ENCODE results near the gene FKBP9. TPM values are rescaled to one million over a fixed set of nuclear protein-coding genes. Genes with fewer than 3 reads are reported as not detected.
A peak's percentile ranks its signal among the peaks of the same experiment; 100 is the strongest.

FKBP9 gene
- total RNA-seq, 1 experiment from 2014 or later: 11.1 TPM

DNA sequence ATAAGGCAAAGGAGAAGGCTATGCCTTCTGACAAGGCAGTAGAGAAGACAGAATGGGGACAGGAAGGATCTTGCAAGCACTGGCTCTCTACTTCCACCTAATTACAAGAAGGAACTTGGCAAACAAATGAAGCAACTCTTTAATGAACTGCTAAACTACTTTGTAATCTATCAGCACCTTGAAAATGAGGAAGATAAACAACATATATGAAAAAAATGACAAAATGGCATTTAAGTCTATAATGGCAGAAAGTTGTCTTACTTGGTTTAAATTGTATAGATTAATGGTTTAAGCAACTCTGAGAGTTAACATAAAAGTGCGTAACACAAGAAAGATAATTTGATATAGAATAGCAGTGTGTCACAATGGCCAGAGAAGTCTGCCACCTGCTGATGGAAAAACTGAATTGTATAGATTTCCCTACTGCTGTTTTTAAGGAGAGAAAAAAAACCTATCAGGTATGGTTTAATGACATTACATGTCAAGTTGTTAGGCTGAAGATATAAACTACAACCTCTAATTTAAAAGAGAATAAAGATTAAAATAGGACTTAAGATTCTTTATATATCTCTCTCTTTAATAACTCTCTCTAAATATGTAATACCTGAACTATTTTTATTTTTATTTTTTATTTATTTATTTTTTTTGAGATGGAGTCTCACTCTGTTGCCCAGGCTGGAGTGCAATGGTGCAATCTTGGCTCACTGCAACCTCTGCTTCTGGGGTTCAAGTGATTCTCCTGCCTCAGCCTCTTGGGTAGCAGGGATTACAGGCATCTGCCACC, 93.5 kb downstream of the FKBP9 start:
- Mint-ChIP-seq H3K4me1 (no peaks in the 10 kb centered on the region), H3K27ac (no peak overlapping the region)
- no peak overlapping the region for H3K56ac ChIP-seq (ENCODE audit: insufficient read length, low read depth, low read length)

More for the DNA sequence above, 93.5 kb downstream of the FKBP9 start:
- no peak overlapping the region for H3T11ph ChIP-seq (ENCODE audit: low read length)
- no peaks in the 10 kb centered on the region for H3K4me1 ChIP-seq (ENCODE audit: insufficient read depth, low read length)
- no peak overlapping the region for H2AK5ac ChIP-seq (ENCODE audit: insufficient read length, low read length)
- H3K4me3 Mint-ChIP-seq: no peak overlapping the region
- H2AFZ ChIP-seq (ENCODE audit: low read length): no peak overlapping the region
- H3K27me3 Mint-ChIP-seq (ENCODE audit: low read depth): no peaks in the 10 kb centered on the region
- H2BK20ac ChIP-seq (ENCODE audit: low read depth, low read length, poor library complexity, severe bottlenecking): no peak overlapping the region
- H3K27me3 ChIP-seq (ENCODE audit: insufficient read depth, low read length): no peaks in the 10 kb centered on the region
- no peak overlapping the region for H3K4ac ChIP-seq (ENCODE audit: low read depth, low read length)
- H3K79me1 ChIP-seq (ENCODE audit: insufficient read depth, low read depth, low read length, poor library complexity, severe bottlenecking): peaks cover 5% of the 10 kb centered on the region
- H3K23me2 ChIP-seq (ENCODE audit: insufficient read length, low read depth, low read length, poor library complexity, severe bottlenecking): no peaks in the 10 kb centered on the region
- no peaks in the 10 kb centered on the region for H3K9me3 Mint-ChIP-seq
- H3K9ac ChIP-seq (ENCODE audit: extremely low read depth, insufficient read length, low read length): no peak overlapping the region
- no peak overlapping the region for H2BK120ac ChIP-seq (ENCODE audit: low read depth, low read length, poor library complexity, severe bottlenecking)
- H4K8ac ChIP-seq (replicated peaks; ENCODE audit: insufficient read length, low read depth, low read length): no peak overlapping the region
- H3K9me3 ChIP-seq (ENCODE audit: control insufficient read depth, low read depth, low read length): no peaks in the 10 kb centered on the region
- DNase-seq: no peak
- H3K23ac ChIP-seq (ENCODE audit: insufficient read length, low read depth, low read length): no peak overlapping the region
- H3K79me2 ChIP-seq (ENCODE audit: insufficient read depth, low read length): peaks cover 7% of the 10 kb centered on the region; the same call in 1 of the 2 replicates
- no peak overlapping the region for H3K4me2 ChIP-seq (ENCODE audit: insufficient read depth, insufficient read length, low read length)
- H4K20me1 ChIP-seq (ENCODE audit: control insufficient read depth, insufficient read depth, insufficient read length): no peaks in the 10 kb centered on the region
- no peak overlapping the region for H3K14ac ChIP-seq (ENCODE audit: insufficient read depth, low read length)
- no peak overlapping the region for H2BK12ac ChIP-seq (ENCODE audit: insufficient read length, low read depth, low read length)
- H3K36me3 Mint-ChIP-seq (ENCODE audit: insufficient read depth in 1 of 3, low read depth in 3 of 3): no peaks in the 10 kb centered on the region
- H4K91ac ChIP-seq (ENCODE audit: insufficient read length, low read depth, low read length): no peak overlapping the region
- H3K27ac ChIP-seq (ENCODE audit: insufficient read length, low read depth, low read length): no peak overlapping the region
- H3K18ac ChIP-seq (ENCODE audit: insufficient read length, low read depth, low read length): no peak overlapping the region
- no CpG with 5 or more reads among the region's 1 CpG for WGBS (ENCODE audit: extremely low coverage, insufficient read length, low lambda C conversion rate)
- no peak overlapping the region for H2BK15ac ChIP-seq (ENCODE audit: low read depth, low read length)
- no peak overlapping the region for H2BK5ac ChIP-seq (ENCODE audit: insufficient read length, low read length)
- no peak overlapping the region for H4K5ac ChIP-seq (ENCODE audit: insufficient read length, low read depth, low read length)
- peak; percentile 70 for TF ChIP-seq CTCF (conservative IDR thresholded peaks at IDR 0.05)

All from H9 (cell line).